ENCODE measurements around the gene UAP1. TPM values are rescaled to one million over a fixed set of nuclear protein-coding genes. Genes with fewer than 3 reads are reported as not detected.
"Not testable (repeated sequence)": the region's sequence is repeated elsewhere in the genome, so short reads cannot be mapped to it uniquely, and the experiment has no call there.

UAP1 gene
- total RNA-seq, 1 donor from 2014 or later, result 29.4 TPM

- no peak overlapping the region for H3K27ac ChIP-seq
These were observed 3.3 kb downstream of the UAP1 start for GRCh38 chr1:162564762-162565218.

GRCh38 chr1:162565460-162565859 lies 3.9 kb downstream of the UAP1 start:
- Histone ChIP-seq H3K4me1 (peaks cover 34% of the 10 kb centered on the region), H3K27me3 (ENCODE audit: low read depth) (no peaks in the 10 kb centered on the region), H3K9me3 (no peaks in the 10 kb centered on the region), H3K4me3 (no peak overlapping the region), H3K36me3 (peaks cover 20% of the 10 kb centered on the region), H3K27ac (no peak overlapping the region)
- no peak for ATAC-seq
- no peak for DNase-seq
- TF ChIP-seq CTCF (IDR thresholded peaks at IDR 0.05), result no peak
- intact Hi-C loops (cut with DNase I), result no loop called here

More at GRCh38 chr1:162564762-162565218, 3.3 kb downstream of the UAP1 start:
- DNase-seq (no peak), ATAC-seq (no peak)
- Histone ChIP-seq H3K9me3 (no peaks in the 10 kb centered on the region), H3K4me1 (peaks cover 39% of the 10 kb centered on the region), H3K27me3 (ENCODE audit: low read depth) (no peaks in the 10 kb centered on the region), H3K4me3 (no peak overlapping the region), H3K36me3 (peaks cover 20% of the 10 kb centered on the region)
- intact Hi-C loops (cut with DNase I), result no loop called here
- TF ChIP-seq CTCF (IDR thresholded peaks at IDR 0.05), result no peak

- DNase-seq (no peak), ATAC-seq (no peak)
- Histone ChIP-seq H3K36me3 (peaks cover 20% of the 10 kb centered on the region), H3K4me1 (peaks cover 42% of the 10 kb centered on the region), H3K4me3 (no peak overlapping the region), H3K27ac (no peak overlapping the region), H3K9me3 (no peaks in the 10 kb centered on the region), H3K27me3 (ENCODE audit: low read depth) (no peaks in the 10 kb centered on the region)
- intact Hi-C loops (cut with DNase I), result no loop called here
- TF ChIP-seq CTCF (IDR thresholded peaks at IDR 0.05), result no peak
These were observed 5.3 kb downstream of the UAP1 start for GRCh38 chr1:162566870-162567269.

- TF ChIP-seq CTCF (IDR thresholded peaks at IDR 0.05), result no peak
- DNase-seq (no peak), ATAC-seq (no peak)
- H3K9me3 ChIP-seq, result no peaks in the 10 kb centered on the region
- no peaks in the 10 kb centered on the region for H3K27me3 ChIP-seq (ENCODE audit: low read depth)
- H3K36me3 ChIP-seq, result peaks cover 20% of the 10 kb centered on the region
- H3K4me1 ChIP-seq, result peaks cover 43% of the 10 kb centered on the region
- no peak overlapping the region for H3K4me3 ChIP-seq
- intact Hi-C loops (cut with DNase I), result no loop called here
- H3K27ac ChIP-seq, result no peak overlapping the region
These were observed 7.3 kb downstream of the UAP1 start for GRCh38 chr1:162568802-162569201.

- Histone ChIP-seq H3K9me3 (no peaks in the 10 kb centered on the region), H3K36me3 (peaks cover 20% of the 10 kb centered on the region), H3K27ac (no peak overlapping the region), H3K4me1 (peaks cover 33% of the 10 kb centered on the region), H3K4me3 (no peak overlapping the region), H3K27me3 (ENCODE audit: low read depth) (no peaks in the 10 kb centered on the region)
- DNase-seq, result no peak
- TF ChIP-seq CTCF (IDR thresholded peaks at IDR 0.05), result no peak
- ATAC-seq, result no peak
- intact Hi-C loops (cut with DNase I), result no loop called here
These were observed 9.2 kb downstream of the UAP1 start for GRCh38 chr1:162570718-162571117.

- DNase-seq; H3K27me3 ChIP-seq (ENCODE audit: low read depth); intact Hi-C loops (cut with DNase I); ATAC-seq; H3K9me3 ChIP-seq; H3K27ac ChIP-seq; H3K4me3 ChIP-seq: not testable (repeated sequence)
- Histone ChIP-seq H3K36me3 (peaks cover 17% of the 10 kb centered on the region), H3K4me1 (peaks cover 33% of the 10 kb centered on the region)
These were observed 9.6 kb downstream of the UAP1 start for GRCh38 chr1:162571121-162571520.
